ENCODE data around the gene TNS3. TPM values are rescaled to one million over a fixed set of nuclear protein-coding genes. Genes with fewer than 3 reads are reported as not detected.
"Not testable (repeated sequence)": the region's sequence is repeated elsewhere in the genome, so short reads cannot be mapped to it uniquely, and the experiment has no call there.

The TNS3 gene
- total RNA-seq, 8 experiments from 2014 or later = 2.6 to 49.9 (median 8.7) TPM

GRCh38 chr7:47471831-47472230 lies 110.1 kb downstream of the TNS3 start:
- WGBS, 10 experiments = 55 to 100% (median 90%) methylated on average over 1 to 3 of the region's 3 CpGs; no CpG with 5 or more reads in 4 of the 10 experiments
- Histone ChIP-seq H3K27ac (no peak overlapping the region), H3K4me3 (no peak overlapping the region), H3K4me1 (replicated peaks in 1 of 2) (peaks cover 2 to 15% of the 10 kb centered on the region in 2 donors)
- ATAC-seq (replicated peaks in 6 of 8) = no peak
- in situ Hi-C loops (cut with MboI; ENCODE audit: low pct_unique_long_range_greater_than_20kb in 2 of 9, low sequenced_read_pairs in 9 of 9, unreplicated experiment in 9 of 9) = no loop called here

GRCh38 chr7:47471358-47471703 lies 110.6 kb downstream of the TNS3 start:
- H3K4me1 ChIP-seq (replicated peaks in 1 of 2) = peaks cover 2 to 15% of the 10 kb centered on the region in 2 donors
- ATAC-seq (replicated peaks in 6 of 8) = no peak
- no peak overlapping the region for H3K4me3 ChIP-seq
- H3K27ac ChIP-seq = no peak overlapping the region
- in situ Hi-C loops (cut with MboI; ENCODE audit: low pct_unique_long_range_greater_than_20kb in 2 of 9, low sequenced_read_pairs in 9 of 9, unreplicated experiment in 9 of 9) = no loop called here
- WGBS, 10 experiments = 60 to 100% (median 90%) methylated on average over 1 to 5 of the region's 9 CpGs; no CpG with 5 or more reads in 2 of the 10 experiments

- Histone ChIP-seq H3K27ac (no peak overlapping the region), H3K4me3 (no peak overlapping the region), H3K4me1 (replicated peaks in 1 of 2) (peaks cover 2 to 14% of the 10 kb centered on the region in 2 donors)
- in situ Hi-C loops (cut with MboI; ENCODE audit: low pct_unique_long_range_greater_than_20kb in 2 of 9, low sequenced_read_pairs in 9 of 9, unreplicated experiment in 9 of 9) = no loop called here
- peak in 1 of 8 experiments; percentile 12 for ATAC-seq (replicated peaks in 6 of 8)
- 44 to 100% (median 87%) methylated on average over 1 to 6 of the region's 13 CpGs; no CpG with 5 or more reads in 2 of the 10 experiments for WGBS, 10 experiments
Measured at GRCh38 chr7:47470567-47471357, 111.1 kb downstream of the TNS3 start.

GRCh38 chr7:47469846-47470245 lies 112.1 kb downstream of the TNS3 start:
- H3K27ac ChIP-seq; H3K4me1 ChIP-seq (replicated peaks in 1 of 2); in situ Hi-C loops (cut with MboI; ENCODE audit: low pct_unique_long_range_greater_than_20kb in 2 of 9, low sequenced_read_pairs in 9 of 9, unreplicated experiment in 9 of 9); H3K4me3 ChIP-seq; ATAC-seq (replicated peaks in 6 of 8): not testable (repeated sequence)
- 76 to 100% (median 86%) methylated on average over 2 to 5 of the region's 5 CpGs; no CpG with 5 or more reads in 1 of the 10 experiments for WGBS, 10 experiments

- WGBS, 10 experiments = 80 to 100% (median 88%) methylated on average over 2 to 4 of the region's 4 CpGs; no CpG with 5 or more reads in 4 of the 10 experiments
- in situ Hi-C loops (cut with MboI; ENCODE audit: low pct_unique_long_range_greater_than_20kb in 2 of 9, low sequenced_read_pairs in 9 of 9, unreplicated experiment in 9 of 9) = no loop called here
- Histone ChIP-seq H3K4me3 (no peak overlapping the region), H3K4me1 (replicated peaks in 1 of 2) (peaks cover 0 to 4% of the 10 kb centered on the region in 2 donors), H3K27ac (no peak overlapping the region)
- no peak for ATAC-seq (replicated peaks in 6 of 8)
Measured at GRCh38 chr7:47466832-47467231, 115.1 kb downstream of the TNS3 start.

GRCh38 chr7:47465191-47465590 lies 116.7 kb downstream of the TNS3 start:
- 20 to 100% (median 83%) methylated on average over 1 to 6 of the region's 7 CpGs; no CpG with 5 or more reads in 1 of the 10 experiments for WGBS, 10 experiments
- Histone ChIP-seq H3K27ac (no peak overlapping the region), H3K4me1 (replicated peaks in 1 of 2) (no peaks in the 10 kb centered on the region), H3K4me3 (no peak overlapping the region)
- in situ Hi-C loops (cut with MboI; ENCODE audit: low pct_unique_long_range_greater_than_20kb in 2 of 9, low sequenced_read_pairs in 9 of 9, unreplicated experiment in 9 of 9) = no loop called here
- ATAC-seq (replicated peaks in 6 of 8) = peak in 2 of 8 experiments; percentile 32 to 47

- 60 to 92% (median 83%) methylated on average over 1 to 5 of the region's 9 CpGs; no CpG with 5 or more reads in 6 of the 10 experiments for WGBS, 10 experiments
- ATAC-seq (replicated peaks in 6 of 8) = no peak
- in situ Hi-C loops (cut with MboI; ENCODE audit: low pct_unique_long_range_greater_than_20kb in 2 of 9, low sequenced_read_pairs in 9 of 9, unreplicated experiment in 9 of 9) = no loop called here
- no peak overlapping the region for H3K27ac ChIP-seq
- H3K4me3 ChIP-seq = no peak overlapping the region
- no peaks in the 10 kb centered on the region for H3K4me1 ChIP-seq (replicated peaks in 1 of 2)
Measured at GRCh38 chr7:47464266-47464665, 117.6 kb downstream of the TNS3 start.

GRCh38 chr7:47461746-47462145 lies 120.2 kb downstream of the TNS3 start:
- Histone ChIP-seq H3K4me3 (no peak overlapping the region), H3K27ac (no peak overlapping the region), H3K4me1 (replicated peaks in 1 of 2) (peaks cover 2 to 3% of the 10 kb centered on the region in 2 donors)
- in situ Hi-C loops (cut with MboI; ENCODE audit: low pct_unique_long_range_greater_than_20kb in 2 of 9, low sequenced_read_pairs in 9 of 9, unreplicated experiment in 9 of 9) = no loop called here
- WGBS, 10 experiments = 91 to 100% (median 98%) methylated on average over 1 to 4 of the region's 4 CpGs; no CpG with 5 or more reads in 2 of the 10 experiments
- ATAC-seq (replicated peaks in 6 of 8) = no peak

GRCh38 chr7:47461161-47461560 lies 120.8 kb downstream of the TNS3 start:
- Histone ChIP-seq H3K27ac (no peak overlapping the region), H3K4me3 (no peak overlapping the region), H3K4me1 (replicated peaks in 1 of 2) (peaks cover 2 to 3% of the 10 kb centered on the region in 2 donors)
- in situ Hi-C loops (cut with MboI; ENCODE audit: low pct_unique_long_range_greater_than_20kb in 2 of 9, low sequenced_read_pairs in 9 of 9, unreplicated experiment in 9 of 9) = no loop called here
- 60 to 100% (median 84%) methylated on average over 1 to 2 of the region's 4 CpGs; no CpG with 5 or more reads in 2 of the 10 experiments for WGBS, 10 experiments
- ATAC-seq (replicated peaks in 6 of 8) = peak in 4 of 8 experiments; percentile 19 to 87 (median 26)

GRCh38 chr7:47460251-47460989 lies 121.5 kb downstream of the TNS3 start:
- WGBS, 10 experiments = 68 to 100% (median 94%) methylated on average over 1 to 5 of the region's 11 CpGs; no CpG with 5 or more reads in 1 of the 10 experiments
- in situ Hi-C loops (cut with MboI; ENCODE audit: low pct_unique_long_range_greater_than_20kb in 2 of 9, low sequenced_read_pairs in 9 of 9, unreplicated experiment in 9 of 9) = no loop called here
- Histone ChIP-seq H3K4me3 (no peak overlapping the region), H3K4me1 (replicated peaks in 1 of 2) (peaks cover 2 to 3% of the 10 kb centered on the region in 2 donors), H3K27ac (no peak overlapping the region)
- no peak for ATAC-seq (replicated peaks in 6 of 8)

GRCh38 chr7:47458486-47458885 lies 123.4 kb downstream of the TNS3 start:
- ATAC-seq (replicated peaks in 6 of 8) = no peak
- Histone ChIP-seq H3K4me1 (replicated peaks in 1 of 2) (peaks cover 3 to 13% of the 10 kb centered on the region in 2 donors), H3K27ac (no peak overlapping the region), H3K4me3 (no peak overlapping the region)
- 53 to 100% (median 75%) methylated on average over 2 to 4 of the region's 5 CpGs; no CpG with 5 or more reads in 6 of the 10 experiments for WGBS, 10 experiments
- in situ Hi-C loops (cut with MboI; ENCODE audit: low pct_unique_long_range_greater_than_20kb in 2 of 9, low sequenced_read_pairs in 9 of 9, unreplicated experiment in 9 of 9) = no loop called here

- Histone ChIP-seq H3K27ac (no peak overlapping the region), H3K4me3 (no peak overlapping the region), H3K4me1 (replicated peaks in 1 of 2) (peaks cover 3 to 13% of the 10 kb centered on the region in 2 donors)
- 40 to 92% (median 67%) methylated on average over 1 to 3 of the region's 5 CpGs; no CpG with 5 or more reads in 5 of the 10 experiments for WGBS, 10 experiments
- ATAC-seq (replicated peaks in 6 of 8) = peak in 5 of 8 experiments; percentile 13 to 65 (median 28)
- in situ Hi-C loops (cut with MboI; ENCODE audit: low pct_unique_long_range_greater_than_20kb in 2 of 9, low sequenced_read_pairs in 9 of 9, unreplicated experiment in 9 of 9) = no loop called here
Measured at GRCh38 chr7:47458057-47458456, 123.9 kb downstream of the TNS3 start.
